LNCAP (cell line): ENCODE results near the gene FBXO24.

Experiments
- TF ChIP-seq, protein P1 (sequence below): fragments of 450-650 bp; IDR thresholded peaks from 2 replicates; pipeline ENCODE4 v1.5.1; 2017; ENCODE audit warnings: mild to moderate bottlenecking

Gene FBXO24

DNA sequence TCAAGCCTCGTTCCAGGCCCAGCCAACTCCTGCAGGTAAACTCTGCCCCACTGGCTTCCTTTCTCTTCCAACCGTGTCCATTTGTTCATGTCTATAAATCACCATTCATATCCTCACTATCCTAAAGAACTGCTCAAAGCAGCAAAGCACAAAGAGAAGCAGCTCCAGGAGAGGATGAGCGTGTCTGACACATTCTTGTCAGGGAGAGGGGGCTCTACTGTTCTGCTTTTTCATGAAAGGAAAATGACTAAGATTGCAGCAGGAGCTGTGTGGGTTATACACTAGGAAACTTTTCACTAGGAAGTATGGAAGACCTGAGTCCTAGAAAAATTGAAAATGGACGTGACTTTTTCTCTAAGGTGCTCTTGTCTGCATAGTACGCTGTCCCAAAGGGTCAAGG, 30.4 kb upstream of the FBXO24 start:
- TF ChIP-seq, protein P1, sequence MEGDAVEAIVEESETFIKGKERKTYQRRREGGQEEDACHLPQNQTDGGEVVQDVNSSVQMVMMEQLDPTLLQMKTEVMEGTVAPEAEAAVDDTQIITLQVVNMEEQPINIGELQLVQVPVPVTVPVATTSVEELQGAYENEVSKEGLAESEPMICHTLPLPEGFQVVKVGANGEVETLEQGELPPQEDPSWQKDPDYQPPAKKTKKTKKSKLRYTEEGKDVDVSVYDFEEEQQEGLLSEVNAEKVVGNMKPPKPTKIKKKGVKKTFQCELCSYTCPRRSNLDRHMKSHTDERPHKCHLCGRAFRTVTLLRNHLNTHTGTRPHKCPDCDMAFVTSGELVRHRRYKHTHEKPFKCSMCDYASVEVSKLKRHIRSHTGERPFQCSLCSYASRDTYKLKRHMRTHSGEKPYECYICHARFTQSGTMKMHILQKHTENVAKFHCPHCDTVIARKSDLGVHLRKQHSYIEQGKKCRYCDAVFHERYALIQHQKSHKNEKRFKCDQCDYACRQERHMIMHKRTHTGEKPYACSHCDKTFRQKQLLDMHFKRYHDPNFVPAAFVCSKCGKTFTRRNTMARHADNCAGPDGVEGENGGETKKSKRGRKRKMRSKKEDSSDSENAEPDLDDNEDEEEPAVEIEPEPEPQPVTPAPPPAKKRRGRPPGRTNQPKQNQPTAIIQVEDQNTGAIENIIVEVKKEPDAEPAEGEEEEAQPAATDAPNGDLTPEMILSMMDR, result no peak

- TF ChIP-seq, protein P1, result no peak
Measured at GRCh38 chr7:100556541-100556940, 29.6 kb upstream of the FBXO24 start.

DNA sequence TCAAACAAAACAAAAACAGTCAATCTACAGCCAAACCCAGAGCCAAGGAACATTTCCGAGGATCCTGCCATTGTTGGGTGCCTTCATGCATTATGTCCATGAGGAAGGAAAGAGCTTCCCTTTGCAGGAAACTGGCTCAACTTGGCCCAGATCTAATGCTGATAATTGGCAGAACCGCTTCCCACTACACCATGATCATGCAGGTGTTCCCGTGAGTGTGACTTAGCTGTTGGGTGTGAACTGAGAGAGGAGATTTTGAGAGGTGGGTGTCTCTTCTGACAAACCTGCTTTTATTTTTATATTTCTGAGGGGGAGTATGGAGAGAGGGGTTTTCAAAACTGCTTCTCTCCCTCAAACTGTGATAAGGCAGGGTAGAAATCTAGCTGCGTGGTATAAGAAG, 27.0 kb upstream of the FBXO24 start:
- TF ChIP-seq, protein P1, result no peak

GRCh38 chr7:100561491-100562194, 24.5 kb upstream of the FBXO24 start:
- TF ChIP-seq, protein P1, result no peak

- TF ChIP-seq, protein P1, result no peak
Measured at GRCh38 chr7:100562195-100563099, 23.7 kb upstream of the FBXO24 start.

DNA sequence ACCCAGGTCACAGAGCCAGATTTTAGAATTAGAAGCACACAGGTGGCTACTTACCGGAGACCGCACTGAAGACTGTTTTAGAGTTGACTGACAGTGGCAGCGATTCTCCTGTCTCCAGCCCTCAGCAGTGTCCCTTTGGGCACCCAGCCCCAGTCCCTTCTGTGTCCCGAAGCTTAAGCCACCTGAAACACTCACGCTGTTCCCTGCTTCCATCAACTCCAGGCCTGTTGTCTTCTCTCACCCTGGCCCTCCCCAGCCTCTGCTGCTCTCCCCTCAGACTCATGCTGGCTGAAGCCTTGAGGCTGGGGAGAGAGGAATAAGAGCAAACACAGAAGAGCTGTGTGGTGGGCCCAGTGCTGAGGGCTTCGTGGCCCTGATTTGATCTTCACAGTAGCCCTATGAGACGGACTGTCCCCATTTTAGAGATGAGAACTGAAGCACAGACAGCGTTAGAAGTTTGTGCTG, 23.0 kb upstream of the FBXO24 start:
- TF ChIP-seq, protein P1, result no peak

GRCh38 chr7:100563809-100564400, 22.2 kb upstream of the FBXO24 start:
- TF ChIP-seq, protein P1, result peak; percentile 92
